OCI-LY3 (cell line): ENCODE results near the gene PROSER3.

Experiments
- CTCF ChIP-seq: fragments of 200-600, 300-600 bp; sonication (generic); IDR thresholded peaks from 2 replicates; pipeline ENCODE4 v1.5.1; 2014; ENCODE audit warnings: antibody characterized with exemption, low read length, low read depth
- EZH2phosphoT487 ChIP-seq: fragments of 200-600 bp; shearing (Covaris generic); IDR thresholded peaks from 2 replicates; pipeline ENCODE4 v1.6.1; 2018; ENCODE audit warnings: antibody characterized with exemption, mixed run types, low read depth

GRCh38 chr19:35718345-35719041 lies 39.5 kb upstream of the PROSER3 start:
- TF ChIP-seq CTCF (no peak), EZH2phosphoT487 (no peak)
